Trophoblast cell (in vitro differentiated cells and primary cell): Measurements from ENCODE around the gene CHST15.

Experiments used
- DNase-seq, 2 donors: peaks; one replicate each; pipeline ENCODE4 v3.0.0-alpha.2; 2016
- H2AFZ ChIP-seq: 2 replicates; pipeline ENCODE4 v1.6.1; 2013; ENCODE audit warnings: low read length, moderate library complexity, mild to moderate bottlenecking; ENCODE audit not compliant: insufficient read depth, poor library complexity
- H2AK5ac ChIP-seq: 2 replicates; pipeline ENCODE4 v1.6.1; 2013; ENCODE audit warnings: mild to moderate bottlenecking, low read length
- H2BK120ac ChIP-seq: 2 replicates; pipeline ENCODE4 v1.6.1; 2013; ENCODE audit warnings: low read length, mild to moderate bottlenecking, moderate library complexity; ENCODE audit not compliant: insufficient read depth, poor library complexity
- H2BK12ac ChIP-seq: 2 replicates; pipeline ENCODE4 v1.6.1; 2013; ENCODE audit warnings: mild to moderate bottlenecking, low read length, moderate library complexity
- H2BK5ac ChIP-seq: 2 replicates; pipeline ENCODE4 v1.6.1; 2013; ENCODE audit warnings: low read length, low read depth, moderate library complexity, mild to moderate bottlenecking; ENCODE audit not compliant: poor library complexity
- H3K14ac ChIP-seq: 2 replicates; pipeline ENCODE4 v1.6.1; 2013; ENCODE audit warnings: mild to moderate bottlenecking, low read length
- H3K18ac ChIP-seq: 2 replicates; pipeline ENCODE4 v1.6.1; 2013; ENCODE audit warnings: mild to moderate bottlenecking, low read length
- H3K23ac ChIP-seq: 2 replicates; pipeline ENCODE4 v1.6.1; 2013; ENCODE audit warnings: low read length
- H3K27ac ChIP-seq: 2 replicates; pipeline ENCODE4 v1.5.1; 2013; ENCODE audit warnings: low read depth, mild to moderate bottlenecking, inconsistent platforms, low read length, moderate library complexity
- H3K27me3 ChIP-seq: 2 replicates; pipeline ENCODE4 v1.6.1; 2013; ENCODE audit warnings: inconsistent platforms, mild to moderate bottlenecking, low read length, moderate library complexity; ENCODE audit not compliant: insufficient read depth
- H3K36me3 ChIP-seq, 2 experiments: 1 replicate in 1 of 2; 2 replicates in 1 of 2; pipeline ENCODE4 v1.6.1; 2013; ENCODE audit warnings: low read length in 2 of 2, mild to moderate bottlenecking in 2 of 2, moderate library complexity in 1 of 2; ENCODE audit not compliant: insufficient read depth in 2 of 2, control insufficient read depth in 1 of 2
- H3K4ac ChIP-seq: 2 replicates; pipeline ENCODE4 v1.6.1; 2013; ENCODE audit warnings: low read depth, mild to moderate bottlenecking, low read length, moderate library complexity
- H3K4me1 ChIP-seq, 2 experiments: 1 replicate in 1 of 2; 2 replicates in 1 of 2; pipeline ENCODE4 v1.6.1; 2013; ENCODE audit warnings: low read length in 2 of 2, mild to moderate bottlenecking in 2 of 2, moderate library complexity in 1 of 2; ENCODE audit not compliant: insufficient read depth in 2 of 2, control insufficient read depth in 1 of 2
- H3K4me2 ChIP-seq: 2 replicates; pipeline ENCODE4 v1.6.1; 2013; ENCODE audit warnings: inconsistent platforms, mild to moderate bottlenecking, low read length, moderate library complexity
- H3K4me3 ChIP-seq: 2 replicates; pipeline ENCODE4 v1.5.1; 2013; ENCODE audit warnings: mild to moderate bottlenecking, low read depth, low read length, inconsistent platforms
- H3K79me1 ChIP-seq: one replicate; pipeline ENCODE4 v1.6.1; 2013; ENCODE audit warnings: low read length
- H3K79me2 ChIP-seq: 2 replicates; pipeline ENCODE4 v1.6.1; 2013; ENCODE audit warnings: low read length, mild to moderate bottlenecking; ENCODE audit not compliant: control insufficient read depth, insufficient read depth, poor library complexity
- H3K9ac ChIP-seq: 2 replicates; pipeline ENCODE4 v1.6.1; 2013; ENCODE audit warnings: mild to moderate bottlenecking, low read length
- H3K9me3 ChIP-seq: 2 replicates; pipeline ENCODE4 v1.6.1; 2013; ENCODE audit warnings: low read depth, mild to moderate bottlenecking, control low read depth, inconsistent platforms, low read length; ENCODE audit not compliant: insufficient read depth
- H4K12ac ChIP-seq: 2 replicates; pipeline ENCODE4 v1.6.1; 2013; ENCODE audit warnings: low read depth, mild to moderate bottlenecking, low read length, moderate library complexity
- H4K8ac ChIP-seq: 2 replicates; pipeline ENCODE4 v1.6.1; 2013; ENCODE audit warnings: low read depth, mild to moderate bottlenecking, low read length, moderate library complexity
- H4K91ac ChIP-seq: one replicate; pipeline ENCODE4 v1.6.1; 2013; ENCODE audit warnings: low read depth, mild to moderate bottlenecking, low read length, moderate library complexity
- WGBS: extraction: QIAGEN DNeasy Blood & Tissue Kit; methylation state at CpG from one replicate; pipeline ENCODE4 v1.1.7; 2013; ENCODE audit warnings: missing lambda C conversion rate; ENCODE audit not compliant: insufficient read length, insufficient coverage; ENCODE audit errors: extremely low coverage; 5-methylcytosine and 5-hydroxymethylcytosine counted together

Gene CHST15

GRCh38 chr10:124073978-124074377 lies 19.4 kb downstream of the CHST15 start:
- Histone ChIP-seq H4K12ac (no peak overlapping the region), H3K36me3 (no peaks in the 10 kb centered on the region), H2AFZ (no peak overlapping the region), H3K4me3 (no peak overlapping the region), H2BK12ac (no peak overlapping the region), H3K9me3 (no peaks in the 10 kb centered on the region), H2BK120ac (no peak overlapping the region), H2BK5ac (no peak overlapping the region), H3K4me2 (no peak overlapping the region), H3K23ac (no peak overlapping the region), H3K27ac (no peak overlapping the region), H3K79me2 (peaks cover 2% of the 10 kb centered on the region), H3K14ac (no peak overlapping the region), H4K91ac (peak overlapping the region; percentile 9), H3K18ac (no peak overlapping the region), H3K27me3 (no peaks in the 10 kb centered on the region), H2AK5ac (no peak overlapping the region), H4K8ac (no peak overlapping the region), H3K9ac (no peak overlapping the region), H3K79me1 (no peaks in the 10 kb centered on the region), H3K4me1 (peaks cover 11 to 19% of the 10 kb centered on the region in 2 experiments), H3K4ac (no peak overlapping the region)
- no peak for DNase-seq
- WGBS = no CpG with 5 or more reads among the region's 5 CpGs

- H3K23ac ChIP-seq = no peak overlapping the region
- H2BK12ac ChIP-seq = no peak overlapping the region
- H3K18ac ChIP-seq = no peak overlapping the region
- H2BK120ac ChIP-seq = no peak overlapping the region
- peaks cover 11 to 19% of the 10 kb centered on the region in 2 experiments for H3K4me1 ChIP-seq
- peaks cover 2% of the 10 kb centered on the region for H3K79me2 ChIP-seq
- no peak overlapping the region for H4K91ac ChIP-seq
- H3K4me3 ChIP-seq = no peak overlapping the region
- no peak for DNase-seq
- no peak overlapping the region for H3K27ac ChIP-seq
- no peak overlapping the region for H3K4me2 ChIP-seq
- no peak overlapping the region for H3K4ac ChIP-seq
- H2AFZ ChIP-seq = no peak overlapping the region
- no CpG with 5 or more reads among the region's 3 CpGs for WGBS
- H3K36me3 ChIP-seq = no peaks in the 10 kb centered on the region
- no peaks in the 10 kb centered on the region for H3K79me1 ChIP-seq
- H4K12ac ChIP-seq = no peak overlapping the region
- H2BK5ac ChIP-seq = no peak overlapping the region
- no peaks in the 10 kb centered on the region for H3K9me3 ChIP-seq
- H3K9ac ChIP-seq = no peak overlapping the region
- H3K27me3 ChIP-seq = no peaks in the 10 kb centered on the region
- H2AK5ac ChIP-seq = no peak overlapping the region
- H3K14ac ChIP-seq = no peak overlapping the region
- H4K8ac ChIP-seq = no peak overlapping the region
Observed at GRCh38 chr10:124072541-124072940, 20.9 kb downstream of the CHST15 start.

GRCh38 chr10:124072106-124072505 lies 21.3 kb downstream of the CHST15 start:
- Histone ChIP-seq H3K18ac (no peak overlapping the region), H3K79me2 (peaks cover 2% of the 10 kb centered on the region), H3K23ac (no peak overlapping the region), H3K79me1 (no peaks in the 10 kb centered on the region), H3K4me1 (peaks cover 11 to 19% of the 10 kb centered on the region in 2 experiments), H4K8ac (no peak overlapping the region), H3K4ac (no peak overlapping the region), H3K9ac (no peak overlapping the region), H4K12ac (no peak overlapping the region), H3K27ac (no peak overlapping the region), H3K27me3 (no peaks in the 10 kb centered on the region), H4K91ac (no peak overlapping the region), H2AFZ (no peak overlapping the region), H3K9me3 (no peaks in the 10 kb centered on the region), H2BK12ac (no peak overlapping the region), H2AK5ac (no peak overlapping the region), H3K4me3 (no peak overlapping the region), H3K36me3 (no peaks in the 10 kb centered on the region), H2BK5ac (no peak overlapping the region), H3K4me2 (no peak overlapping the region), H3K14ac (no peak overlapping the region), H2BK120ac (no peak overlapping the region)
- no CpG with 5 or more reads among the region's 4 CpGs for WGBS
- no peak for DNase-seq

- DNase-seq = no peak
- H2BK120ac ChIP-seq = no peak overlapping the region
- no peaks in the 10 kb centered on the region for H3K36me3 ChIP-seq
- peaks cover 2% of the 10 kb centered on the region for H3K79me2 ChIP-seq
- no peak overlapping the region for H3K4me2 ChIP-seq
- peaks cover 15 to 20% of the 10 kb centered on the region in 2 experiments for H3K4me1 ChIP-seq
- no peak overlapping the region for H4K91ac ChIP-seq
- no peak overlapping the region for H3K4me3 ChIP-seq
- no peak overlapping the region for H3K9ac ChIP-seq
- H3K23ac ChIP-seq = no peak overlapping the region
- no peak overlapping the region for H2BK5ac ChIP-seq
- no peak overlapping the region for H2AFZ ChIP-seq
- no peak overlapping the region for H3K27ac ChIP-seq
- no peak overlapping the region for H2AK5ac ChIP-seq
- no peaks in the 10 kb centered on the region for H3K79me1 ChIP-seq
- H3K14ac ChIP-seq = no peak overlapping the region
- WGBS = no CpG with 5 or more reads among the region's 5 CpGs
- no peak overlapping the region for H3K4ac ChIP-seq
- no peak overlapping the region for H3K18ac ChIP-seq
- no peak overlapping the region for H4K8ac ChIP-seq
- no peaks in the 10 kb centered on the region for H3K9me3 ChIP-seq
- H2BK12ac ChIP-seq = no peak overlapping the region
- no peaks in the 10 kb centered on the region for H3K27me3 ChIP-seq
- H4K12ac ChIP-seq = no peak overlapping the region
Observed at GRCh38 chr10:124071141-124071540, 22.3 kb downstream of the CHST15 start.
